HG02759 (cell line): ENCODE results near the gene CDHR3.

Experiments used
- ATAC-seq: cut with Tn5 transposase; IDR thresholded peaks from one replicate; pipeline ENCODE4 v1.9.1; 2021; ENCODE audit warnings: mild to moderate bottlenecking, moderate library complexity; ENCODE audit not compliant: unreplicated experiment

The CDHR3 gene

GRCh38 chr7:106080300-106080987 is 117.4 kb downstream of the CDHR3 start:
- ATAC-seq: no peak

GRCh38 chr7:106082087-106082854 is 119.2 kb downstream of the CDHR3 start:
- ATAC-seq: no peak
